Activated T-cell treated with anti-CD3 and anti-CD28 coated beads for 1 hour (primary cell): ENCODE results near the gene MRPS6.

Source experiments
- DNase-seq: peaks from one replicate; pipeline ENCODE4 v3.0.0-alpha.2; 2020; ENCODE audit warnings: low read depth

The MRPS6 gene

DNA sequence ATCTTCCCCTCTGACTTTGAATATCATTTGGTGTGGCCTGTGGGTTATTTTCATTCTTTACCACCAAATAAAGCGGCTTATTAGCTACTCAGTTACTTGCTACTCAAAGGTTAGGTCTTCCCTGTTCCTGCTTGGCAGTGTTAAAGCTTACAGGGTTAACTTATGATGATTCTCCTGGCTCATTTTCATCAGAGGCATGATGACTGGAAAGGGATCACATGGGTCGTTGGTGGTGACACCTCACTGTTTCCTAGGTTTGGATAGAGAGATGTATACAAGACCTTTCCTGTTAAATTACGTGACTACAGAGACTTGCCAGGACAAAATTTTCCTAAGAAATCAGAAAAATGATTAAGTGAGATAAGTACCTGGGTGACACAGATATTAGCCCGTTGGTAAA lies 27.4 kb downstream of the MRPS6 start:
- DNase-seq: no peak

DNA sequence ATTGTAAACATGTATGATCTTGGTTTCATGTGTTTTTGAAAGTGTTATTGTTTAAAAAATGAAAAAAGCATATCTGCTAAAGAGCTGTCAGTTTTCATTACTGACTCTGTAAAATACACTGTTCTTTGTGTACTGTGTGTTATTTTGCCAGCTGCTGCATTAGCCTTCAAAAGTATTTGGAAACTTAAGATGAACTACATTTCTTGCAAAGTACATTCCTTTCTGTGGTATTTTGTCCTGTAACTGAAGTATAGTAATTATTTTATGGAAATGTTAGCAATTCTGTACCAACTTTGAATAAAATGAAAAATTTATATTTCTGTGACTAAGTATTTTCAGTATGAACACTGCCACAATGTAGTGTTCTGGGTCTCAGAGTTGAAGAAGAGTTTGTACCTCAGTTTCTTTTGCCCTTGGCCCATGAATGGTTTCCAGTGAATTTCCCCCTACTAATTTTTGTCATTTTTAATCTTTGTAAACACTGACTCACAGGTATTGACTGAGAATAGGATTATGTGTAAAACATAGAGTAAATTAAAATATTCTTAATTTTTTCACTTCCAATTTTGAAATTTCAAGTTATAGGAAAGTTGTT lies 32.7 kb downstream of the MRPS6 start:
- no peak for DNase-seq

DNA sequence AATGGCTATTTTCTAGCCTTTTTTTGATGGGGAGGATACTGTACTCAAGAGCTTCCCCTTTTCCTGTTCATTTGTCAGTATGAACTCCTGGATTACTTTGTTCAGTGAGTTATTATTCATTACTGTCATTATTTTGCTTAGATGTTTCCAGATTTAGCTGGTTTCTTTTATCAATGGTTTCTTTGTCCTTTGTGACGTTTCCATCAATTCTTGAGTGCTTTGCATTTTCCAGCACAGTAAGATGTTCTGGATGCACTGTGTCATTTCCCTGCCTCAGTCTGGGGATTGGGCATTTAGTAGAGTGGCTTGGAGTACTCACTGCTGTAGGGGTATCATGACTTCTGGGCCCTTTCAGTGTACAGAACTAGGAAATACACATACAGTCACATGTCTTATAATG lies 34.2 kb downstream of the MRPS6 start:
- DNase-seq: no peak

DNA sequence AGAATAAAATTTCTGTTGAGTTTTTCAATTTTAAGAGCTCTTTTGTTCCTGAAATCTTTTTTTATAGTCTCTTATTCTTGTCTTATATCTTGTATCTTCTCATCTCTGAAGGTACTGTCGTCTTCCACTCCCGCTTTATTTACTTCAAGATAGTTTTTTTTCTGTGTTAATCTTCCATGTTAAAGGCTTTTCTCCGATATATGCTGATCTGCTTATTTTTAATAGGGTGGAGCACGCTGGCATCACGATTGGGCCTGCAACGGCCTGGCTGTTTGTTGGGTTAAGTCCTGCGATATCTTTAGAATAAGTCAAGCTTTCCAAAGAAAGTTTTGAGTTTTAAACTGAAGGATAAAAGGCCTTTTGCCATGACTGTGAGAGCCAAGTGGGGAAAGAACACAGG lies 35.7 kb downstream of the MRPS6 start:
- DNase-seq: no peak

DNA sequence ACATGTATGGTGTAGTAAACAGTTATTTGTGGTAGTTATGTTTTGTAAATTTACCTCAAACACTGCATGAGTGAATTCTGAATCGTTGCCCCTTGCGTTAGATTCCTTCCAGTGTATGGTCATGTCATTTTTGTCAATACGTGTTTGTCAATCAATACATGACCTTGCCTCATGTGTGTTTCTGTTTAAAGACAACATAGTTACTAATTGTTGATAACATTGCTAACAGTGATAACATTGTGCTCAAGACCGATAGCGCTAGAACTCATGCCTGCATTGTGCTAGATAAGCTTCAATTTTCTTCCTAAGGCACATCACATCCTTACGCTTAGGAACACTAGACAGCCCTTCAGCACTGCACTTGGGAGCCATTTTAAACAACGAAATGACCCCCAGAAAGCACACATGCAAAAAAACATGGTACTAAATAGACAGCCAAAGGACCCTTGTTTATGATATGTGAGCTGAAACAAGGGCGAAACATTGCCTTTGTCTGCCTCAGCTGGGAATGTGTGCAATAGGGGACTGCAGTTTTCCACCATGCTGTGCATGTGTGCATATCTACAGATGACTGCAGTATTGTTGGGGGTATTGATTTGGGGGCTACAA lies 37.3 kb downstream of the MRPS6 start:
- no peak for DNase-seq

DNA sequence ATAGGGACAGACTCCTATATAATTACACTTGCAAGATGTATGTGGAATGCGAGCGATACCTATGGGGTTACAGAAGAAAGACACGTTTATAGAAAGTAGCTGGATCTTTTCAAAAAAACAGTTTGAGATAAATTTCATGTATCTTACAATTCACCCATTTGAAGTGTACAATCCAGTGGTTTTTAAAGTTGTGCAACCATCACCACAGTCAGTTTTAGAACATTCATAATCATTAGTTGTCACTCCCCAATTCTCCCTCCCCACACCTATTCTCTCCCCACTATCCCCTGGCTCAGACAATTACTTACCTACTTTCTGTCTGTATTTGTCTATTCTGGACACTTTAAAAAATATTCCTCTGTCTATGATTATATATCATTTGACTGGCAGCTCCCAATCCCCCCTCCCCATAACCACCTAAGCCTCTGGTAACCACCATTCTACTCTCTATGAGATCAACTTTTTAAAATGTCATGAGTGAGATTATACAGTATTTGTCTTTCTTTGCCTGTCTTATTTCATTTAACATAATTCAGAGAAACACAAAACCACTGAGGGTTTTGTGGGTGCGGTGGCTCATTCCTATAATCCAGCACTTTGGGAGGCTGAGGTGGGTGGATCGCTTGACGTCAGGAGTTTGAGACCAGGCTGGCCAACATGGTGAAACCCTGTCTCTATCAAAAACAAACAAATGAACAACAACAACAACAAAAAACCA lies 39.1 kb downstream of the MRPS6 start:
- no peak for DNase-seq

DNA sequence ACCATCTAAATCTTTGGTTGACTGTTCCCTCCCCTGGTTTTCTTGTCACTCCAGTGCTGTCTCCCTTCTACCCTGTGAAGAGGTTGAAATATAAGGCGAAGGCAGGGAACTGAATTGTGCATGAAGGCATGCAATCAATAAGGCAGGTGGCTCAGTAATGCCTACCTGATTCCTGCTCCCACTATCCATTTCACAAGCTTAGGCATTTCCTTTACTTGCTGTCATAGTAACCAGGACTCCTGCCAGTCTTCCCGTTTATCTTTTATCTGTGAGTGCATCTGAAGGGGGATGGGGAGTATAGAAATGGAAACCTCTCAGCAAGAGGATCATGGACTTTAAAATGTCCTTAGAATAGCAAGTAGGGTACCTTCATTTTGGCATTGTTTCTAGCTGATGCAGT lies 40.5 kb downstream of the MRPS6 start:
- no peak for DNase-seq

DNA sequence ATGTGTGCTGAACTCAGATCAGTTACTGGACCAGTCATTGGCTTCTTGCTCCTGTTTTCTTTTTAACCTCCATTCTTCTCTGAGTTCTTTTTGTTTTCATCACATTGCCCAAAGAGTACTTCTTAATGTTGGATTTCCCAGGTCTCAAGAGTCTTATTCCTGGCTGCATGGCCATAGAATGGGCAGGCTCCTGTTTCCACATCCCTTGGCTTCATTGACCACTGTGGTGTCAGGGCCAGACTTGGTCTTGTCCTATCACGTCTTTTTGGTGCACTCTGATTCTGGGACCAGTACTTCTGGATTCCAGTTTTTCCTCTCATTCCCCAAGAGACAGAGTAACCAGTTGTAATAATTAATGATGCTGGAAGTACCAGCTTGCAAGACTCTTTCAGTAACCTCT lies 41.8 kb downstream of the MRPS6 start:
- DNase-seq: no peak

DNA sequence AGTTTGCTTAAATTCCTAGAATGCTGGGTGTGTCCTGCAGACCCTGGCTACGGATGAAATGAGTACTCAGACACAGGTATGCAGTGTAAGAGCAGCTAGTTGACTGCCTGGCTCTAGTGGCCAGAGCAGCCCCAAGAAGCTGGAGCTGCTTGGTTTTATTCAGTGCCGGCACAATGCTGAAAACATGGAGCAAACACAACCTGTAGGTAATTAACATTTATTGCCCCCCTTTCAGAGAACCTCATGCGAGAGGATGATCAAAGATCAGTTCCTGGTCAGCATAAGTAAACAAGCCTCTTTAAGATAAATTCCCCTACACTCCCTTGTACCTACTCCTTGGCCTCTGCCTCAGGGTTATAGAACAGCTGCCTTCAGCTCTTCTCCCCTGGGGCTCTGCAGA lies 43.2 kb downstream of the MRPS6 start:
- DNase-seq: no peak

DNA sequence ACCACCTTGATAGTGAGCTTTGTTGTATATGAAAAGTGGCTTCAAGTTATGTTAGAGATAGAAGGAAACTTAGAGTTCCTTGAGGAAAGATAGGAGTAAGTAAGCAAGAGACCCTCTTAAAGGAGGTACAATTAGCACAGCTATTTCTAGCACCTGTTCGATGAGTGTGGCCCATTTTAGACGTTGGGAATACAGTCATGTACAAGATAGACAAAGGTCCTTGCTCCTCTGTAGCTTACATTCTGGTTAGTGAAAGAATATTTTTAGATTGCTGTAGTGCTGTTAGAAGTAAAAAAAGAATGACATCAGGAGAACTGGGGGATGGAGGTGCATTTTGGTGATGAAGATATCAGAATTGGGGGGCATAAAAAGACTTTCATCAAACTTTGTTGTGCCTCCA lies 47.5 kb downstream of the MRPS6 start:
- DNase-seq: no peak

DNA sequence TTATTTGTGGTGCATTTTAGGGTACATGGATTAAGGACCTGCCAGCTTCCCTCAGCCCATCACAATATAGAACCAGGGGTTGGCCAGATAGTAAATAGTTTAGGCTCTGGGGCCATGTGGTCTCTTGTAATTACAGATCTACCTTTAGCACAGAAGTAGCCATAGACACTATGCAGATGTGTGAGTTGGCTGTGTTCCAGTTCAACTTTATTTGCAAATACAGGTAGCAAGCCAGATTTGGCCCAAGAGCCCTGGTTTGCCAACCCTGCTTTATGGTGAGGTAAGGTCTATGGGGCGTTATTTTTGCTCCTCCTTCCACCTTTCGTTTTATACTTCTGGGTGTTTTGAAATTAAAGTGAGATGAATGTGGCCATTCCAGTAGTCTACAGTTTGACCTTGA lies 48.7 kb downstream of the MRPS6 start:
- no peak for DNase-seq

DNA sequence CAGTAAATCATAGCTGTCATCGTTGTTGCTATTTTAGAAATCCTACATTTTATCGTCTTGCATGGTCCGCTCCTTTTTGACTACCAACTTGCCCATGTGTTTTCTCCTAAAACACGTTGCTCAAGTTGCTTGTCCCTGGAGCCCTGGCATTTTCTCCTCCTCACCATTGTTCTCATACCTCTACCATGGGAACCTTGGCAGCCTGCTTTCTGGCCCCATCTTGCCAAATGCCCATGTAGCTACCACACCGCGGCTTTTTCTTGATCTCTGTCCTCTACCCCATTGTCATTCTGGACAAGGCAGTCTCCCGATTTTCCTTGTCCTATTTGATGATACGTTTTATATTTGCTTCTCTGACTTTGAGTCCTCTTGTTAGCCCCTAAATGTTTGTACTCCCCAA lies 50.2 kb downstream of the MRPS6 start:
- no peak for DNase-seq

DNA sequence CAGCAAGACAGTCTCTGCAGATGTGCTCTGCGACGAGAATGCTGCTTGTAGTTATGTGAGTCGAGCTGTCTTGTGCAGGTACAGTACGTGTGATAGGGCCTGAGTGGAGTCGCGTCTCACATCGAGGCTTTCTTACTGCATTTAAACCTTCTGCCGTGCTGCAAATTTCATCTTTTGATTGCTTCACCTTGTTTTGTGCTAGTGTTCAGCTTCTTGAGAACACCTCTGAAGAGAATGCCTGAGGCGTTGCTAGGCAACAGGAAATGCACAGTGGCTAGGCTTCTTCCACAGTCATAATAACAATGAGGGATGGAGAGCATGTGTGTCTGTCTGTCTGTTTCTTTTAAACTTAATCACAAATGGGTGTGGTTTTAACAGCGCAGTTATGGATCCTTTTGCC lies 52.9 kb downstream of the MRPS6 start:
- DNase-seq: no peak

DNA sequence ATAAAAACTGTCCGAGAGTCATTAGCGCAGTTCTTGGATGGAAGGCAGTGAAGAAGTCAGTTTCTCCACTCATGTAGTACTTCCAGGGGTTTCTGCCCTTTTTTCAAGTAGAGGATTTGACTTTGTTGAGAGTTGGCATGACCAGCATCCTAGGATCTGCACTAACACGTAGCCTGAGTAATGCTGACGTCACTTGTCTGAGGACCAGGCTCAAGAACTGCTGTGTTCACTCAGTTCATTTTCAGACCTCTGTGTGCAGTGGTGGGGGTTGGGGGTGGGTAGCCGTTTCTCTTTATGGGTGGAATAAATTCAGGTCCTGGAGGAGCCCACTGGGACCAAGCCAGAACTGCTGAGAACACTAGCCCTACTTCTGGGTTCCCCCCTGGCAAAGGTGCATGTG lies 53.3 kb downstream of the MRPS6 start:
- DNase-seq: no peak

DNA sequence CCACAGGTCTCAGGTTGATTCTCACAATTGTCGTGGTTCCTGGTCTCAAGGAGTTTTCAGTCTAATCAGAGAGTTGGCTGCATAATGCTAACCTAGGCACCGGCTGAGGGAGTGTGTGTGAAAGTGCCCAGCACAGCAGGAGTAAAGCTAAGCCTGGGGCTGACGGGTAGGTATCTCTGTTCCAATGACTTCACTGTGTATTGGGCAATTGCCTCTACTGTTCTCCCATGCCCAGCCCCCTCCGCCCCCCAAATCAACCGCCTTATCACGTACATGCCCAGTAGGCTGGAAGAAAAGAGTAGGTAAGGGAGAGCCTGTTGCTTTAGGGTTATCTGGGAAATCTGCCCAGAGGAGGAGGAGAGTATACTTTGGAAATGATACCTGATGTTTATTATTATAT lies 54.7 kb downstream of the MRPS6 start:
- no peak for DNase-seq

DNA sequence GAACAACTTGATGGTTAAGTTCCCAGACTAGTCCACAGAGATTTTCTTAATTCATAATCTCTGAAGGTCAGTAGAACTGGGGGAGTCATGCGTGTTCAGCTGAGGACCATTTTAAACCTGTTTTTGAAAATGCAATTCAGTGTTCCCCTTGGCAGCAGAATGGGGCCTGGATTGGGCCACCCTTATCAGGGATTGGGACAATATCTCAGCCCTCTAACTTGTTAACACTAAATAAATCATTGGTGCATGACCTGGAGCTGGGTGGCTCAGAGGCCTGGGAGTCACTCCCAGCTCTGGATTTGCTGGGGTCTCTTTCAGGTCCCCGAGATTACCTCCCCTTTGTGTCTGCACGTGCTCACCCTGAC lies 55.3 kb downstream of the MRPS6 start:
- no peak for DNase-seq

DNA sequence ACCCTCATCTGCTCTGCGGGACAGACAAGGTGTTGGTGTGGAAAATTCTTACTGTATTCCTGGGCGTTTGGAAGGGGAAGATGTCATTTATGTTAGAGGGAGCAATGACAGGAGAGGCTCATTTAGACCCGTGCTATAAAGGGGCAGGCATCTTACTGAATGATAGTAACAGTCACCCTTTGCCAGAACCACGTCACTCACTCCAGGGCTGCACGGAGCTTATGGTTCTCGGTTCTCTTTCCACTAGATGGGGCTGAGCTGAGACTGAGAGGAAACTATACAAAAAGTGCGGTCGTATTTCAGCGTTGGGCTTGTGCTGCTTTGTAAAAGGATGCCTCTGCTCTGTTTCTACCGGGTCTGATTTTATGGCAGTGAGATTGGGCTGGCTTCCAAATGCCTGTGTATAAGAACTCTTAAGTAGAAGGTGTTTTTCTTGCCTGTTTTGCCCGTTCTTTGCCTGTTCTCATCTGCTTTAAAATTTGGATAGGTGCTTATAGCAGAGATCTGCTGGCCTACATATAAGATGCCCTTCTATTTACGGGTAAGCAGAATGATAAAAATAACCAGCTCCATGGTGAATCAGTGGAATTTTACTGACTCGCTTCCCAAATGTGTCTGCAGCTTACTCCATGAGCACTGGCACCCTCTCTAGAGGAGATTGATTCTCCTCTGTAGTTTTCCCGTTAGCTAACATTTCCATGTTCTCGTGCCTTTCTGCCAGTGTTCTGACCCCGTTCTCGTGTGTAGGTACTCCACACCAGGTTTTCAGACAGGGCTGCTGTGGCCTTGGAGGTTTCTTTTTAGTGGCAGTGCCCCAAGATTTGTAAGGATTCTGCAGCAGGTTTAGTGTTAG lies 55.9 kb downstream of the MRPS6 start:
- peak; percentile 39 for DNase-seq

DNA sequence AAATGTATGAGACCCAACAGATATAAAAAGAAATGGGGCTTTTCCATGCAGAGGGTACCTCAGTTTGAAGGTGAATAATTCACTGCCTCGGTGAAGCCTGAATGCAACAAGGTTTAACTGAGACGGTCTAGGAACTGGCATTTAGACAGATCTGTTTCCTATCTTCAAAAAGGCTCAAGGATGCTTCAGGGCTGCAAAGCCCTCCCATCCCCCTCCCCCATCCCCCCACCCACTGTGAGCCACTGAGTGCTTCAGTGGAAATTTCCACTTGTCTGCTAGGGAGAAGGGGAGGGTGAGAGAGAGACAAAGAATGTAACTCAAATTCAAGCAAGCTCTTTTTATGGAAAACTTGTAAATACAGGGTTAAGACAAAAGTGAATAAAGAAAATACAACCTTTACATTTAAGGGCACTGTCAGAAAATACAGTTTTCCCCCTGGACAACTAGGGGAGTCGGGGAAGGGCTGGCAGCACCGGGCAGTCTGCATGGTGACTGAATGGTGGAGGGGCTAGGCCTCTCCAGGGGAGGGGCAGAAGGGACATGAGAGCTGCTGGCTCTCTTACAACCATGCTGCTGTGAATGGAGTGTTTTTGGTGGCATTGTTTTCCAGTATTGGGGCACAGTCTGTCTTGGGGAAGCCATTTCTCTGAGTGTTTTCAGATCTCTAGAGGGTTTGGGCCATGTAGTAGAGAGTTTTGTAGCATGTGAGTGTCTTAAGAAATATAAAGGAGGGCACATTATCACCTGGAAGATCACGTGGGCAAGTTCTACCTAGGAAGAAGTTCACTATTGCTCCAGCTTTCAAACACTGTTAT lies 56.7 kb downstream of the MRPS6 start:
- no peak for DNase-seq

DNA sequence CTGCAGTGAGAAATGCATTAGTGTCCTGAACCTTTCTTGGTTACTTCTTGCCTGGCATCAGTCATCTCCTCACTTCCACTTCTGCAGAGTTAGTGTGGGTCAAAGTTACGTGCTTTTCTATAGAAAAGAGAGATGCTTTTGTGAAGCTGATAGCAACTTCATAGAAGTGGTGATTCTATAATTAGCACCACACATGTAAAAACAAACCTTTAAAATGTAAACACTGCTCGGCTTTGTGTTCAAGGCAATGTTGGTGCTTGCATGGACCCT lies 57.3 kb downstream of the MRPS6 start:
- no peak for DNase-seq

DNA sequence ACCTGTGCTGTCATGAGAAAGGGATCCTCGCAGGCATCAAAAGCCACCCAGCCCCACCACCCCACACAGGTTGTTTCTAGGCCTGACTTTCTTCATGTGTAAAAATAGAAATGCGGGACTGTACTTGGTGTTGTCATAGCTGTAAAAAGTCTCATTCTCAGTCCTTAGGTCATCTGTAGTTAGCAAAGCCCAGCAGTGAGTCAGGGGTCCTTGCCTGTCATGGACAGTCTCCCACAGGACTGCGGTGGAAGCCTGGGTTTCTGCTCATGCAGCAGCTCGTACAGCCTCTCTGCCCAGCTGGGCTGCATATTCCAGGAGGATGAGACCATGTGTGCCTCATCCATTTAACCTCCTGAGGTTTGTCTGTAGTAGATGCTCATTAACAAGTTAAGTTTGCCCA lies 58.2 kb downstream of the MRPS6 start:
- no peak for DNase-seq

DNA sequence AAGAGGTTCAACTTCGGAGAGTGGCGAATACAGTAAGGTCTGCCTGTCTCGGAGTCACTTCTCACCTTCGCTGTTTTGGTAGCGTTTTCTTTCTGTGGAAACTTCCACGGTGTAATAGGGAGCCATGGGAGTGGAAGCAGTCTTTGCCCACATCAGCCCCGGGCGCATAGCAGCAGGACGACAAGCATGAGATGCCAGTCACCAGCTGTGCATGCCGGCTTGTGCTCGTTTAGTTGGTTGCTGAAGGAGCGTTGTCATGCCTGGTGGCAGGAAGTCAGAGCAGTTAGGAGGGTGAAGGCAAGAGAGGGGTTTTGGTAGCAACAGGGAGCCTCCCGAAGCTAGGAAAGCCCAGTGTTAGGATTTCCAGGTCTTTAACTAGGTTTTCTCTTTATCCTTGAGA lies 58.8 kb downstream of the MRPS6 start:
- no peak for DNase-seq

DNA sequence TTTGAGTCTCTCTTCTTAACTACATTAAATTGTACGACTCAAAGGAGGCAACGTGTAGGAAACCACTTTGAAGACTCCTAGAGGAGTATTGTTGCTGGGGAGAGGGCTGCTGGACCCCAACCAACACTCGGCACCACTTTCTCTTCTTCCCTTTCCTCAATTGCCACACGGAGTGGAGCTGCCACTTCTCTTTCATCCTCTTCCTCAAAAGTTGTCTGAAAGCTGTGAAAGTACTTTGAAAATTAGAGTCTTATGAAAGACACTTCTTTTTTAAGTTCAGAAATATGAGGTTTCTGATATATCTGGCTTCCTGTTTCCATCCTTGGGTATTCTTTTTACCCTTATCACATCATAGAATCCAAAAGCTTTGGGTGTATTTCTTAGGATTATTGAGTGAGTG lies 59.5 kb downstream of the MRPS6 start:
- no peak for DNase-seq
